ENCODE measurements around the gene FRMD1.

DNA sequence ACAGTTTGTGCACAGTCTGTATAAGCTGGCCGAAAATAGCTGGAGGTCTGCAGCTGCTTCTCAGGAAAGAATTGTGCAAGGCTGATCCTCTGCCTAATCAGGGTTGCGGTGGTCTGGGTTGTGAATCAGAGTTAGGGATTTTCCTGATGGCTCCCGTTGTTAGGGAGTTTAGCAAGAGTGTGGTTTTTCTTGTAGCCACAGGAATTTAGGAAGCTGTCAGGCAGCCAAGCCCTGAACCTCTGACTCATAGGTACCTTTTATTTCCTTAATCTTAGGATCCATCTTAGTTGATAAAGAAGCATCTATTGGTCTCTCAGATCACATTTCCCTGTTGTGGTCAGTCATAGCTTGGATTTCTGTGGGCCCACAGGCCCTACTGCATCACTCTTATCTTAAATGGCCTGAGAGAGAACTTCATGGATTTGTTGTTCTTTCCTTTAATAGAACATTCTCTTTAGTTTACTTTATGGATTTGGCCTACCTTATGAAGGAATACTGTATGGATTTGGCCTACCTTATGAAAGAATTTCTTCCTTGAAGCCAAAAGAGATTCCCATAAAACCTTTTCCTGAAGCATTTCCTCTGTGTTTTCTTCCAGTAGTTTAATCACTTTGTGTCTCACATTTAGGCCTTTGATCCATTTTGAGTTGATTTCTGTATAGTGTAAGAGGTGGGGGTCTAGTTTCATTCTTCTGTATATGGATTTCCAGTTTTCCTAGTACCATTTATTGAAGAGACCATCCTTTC, 71.2 kb downstream of the FRMD1 start:
- TF ChIP-seq, protein P1, sequence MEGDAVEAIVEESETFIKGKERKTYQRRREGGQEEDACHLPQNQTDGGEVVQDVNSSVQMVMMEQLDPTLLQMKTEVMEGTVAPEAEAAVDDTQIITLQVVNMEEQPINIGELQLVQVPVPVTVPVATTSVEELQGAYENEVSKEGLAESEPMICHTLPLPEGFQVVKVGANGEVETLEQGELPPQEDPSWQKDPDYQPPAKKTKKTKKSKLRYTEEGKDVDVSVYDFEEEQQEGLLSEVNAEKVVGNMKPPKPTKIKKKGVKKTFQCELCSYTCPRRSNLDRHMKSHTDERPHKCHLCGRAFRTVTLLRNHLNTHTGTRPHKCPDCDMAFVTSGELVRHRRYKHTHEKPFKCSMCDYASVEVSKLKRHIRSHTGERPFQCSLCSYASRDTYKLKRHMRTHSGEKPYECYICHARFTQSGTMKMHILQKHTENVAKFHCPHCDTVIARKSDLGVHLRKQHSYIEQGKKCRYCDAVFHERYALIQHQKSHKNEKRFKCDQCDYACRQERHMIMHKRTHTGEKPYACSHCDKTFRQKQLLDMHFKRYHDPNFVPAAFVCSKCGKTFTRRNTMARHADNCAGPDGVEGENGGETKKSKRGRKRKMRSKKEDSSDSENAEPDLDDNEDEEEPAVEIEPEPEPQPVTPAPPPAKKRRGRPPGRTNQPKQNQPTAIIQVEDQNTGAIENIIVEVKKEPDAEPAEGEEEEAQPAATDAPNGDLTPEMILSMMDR (IDR thresholded peaks at IDR 0.05) = no peak
- TF ChIP-seq EZH2 (IDR thresholded peaks at IDR 0.05; ENCODE audit: borderline replicate concordance, insufficient read depth, low read depth, low read length, poor library complexity, severe bottlenecking) = no peak
